Effector CD8-positive, alpha-beta T cell (primary cell): Measurements from ENCODE around the gene NECAB2.

Experiments
- DNase-seq: peaks from one replicate; lab custom pipeline; 2025; lab: John Stamatoyannopoulos, UW

The NECAB2 gene

DNA sequence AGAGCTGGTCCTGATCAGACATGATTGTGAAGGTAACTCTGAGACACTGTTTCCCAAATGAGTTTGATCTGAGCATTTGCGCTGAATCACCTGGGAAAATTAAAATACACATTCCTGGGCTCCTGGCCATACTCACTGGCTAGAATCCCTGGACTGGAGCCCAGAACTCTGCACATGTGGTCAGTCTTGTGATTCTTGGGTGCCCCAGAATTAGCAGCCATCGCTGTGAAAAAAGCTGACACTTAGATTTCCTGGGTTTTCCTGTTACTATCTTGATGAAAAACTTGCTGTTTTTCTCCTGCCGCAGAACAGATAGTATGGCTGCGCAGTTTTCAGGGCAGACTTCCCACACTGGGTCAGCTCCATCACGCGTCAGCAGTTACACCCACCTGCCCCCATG is 24.6 kb downstream of the NECAB2 start:
- DNase-seq, result no peak

- DNase-seq, result no peak
These were observed 26.0 kb downstream of the NECAB2 start for GRCh38 chr16:83994087-83994486.

DNA sequence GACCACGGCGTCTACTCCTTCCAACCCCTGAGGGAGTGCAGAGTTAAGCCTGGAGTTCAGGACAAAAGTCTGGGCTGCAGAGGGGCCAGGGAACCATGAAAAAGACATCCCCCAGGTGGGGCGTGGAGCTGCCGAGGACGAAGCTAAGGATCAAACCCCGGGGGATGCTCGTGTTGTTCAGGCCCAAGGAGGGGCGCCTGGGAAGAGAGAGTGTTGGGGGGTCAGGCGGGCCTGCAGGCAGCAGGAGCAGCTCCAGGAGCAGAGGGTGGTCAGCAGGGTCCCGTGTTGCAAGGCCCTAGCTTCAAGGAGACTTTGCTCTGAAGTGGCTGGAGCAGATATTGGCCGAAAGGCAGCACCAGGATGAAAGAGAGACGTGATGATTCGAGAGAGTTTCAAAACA is 26.7 kb downstream of the NECAB2 start:
- DNase-seq, result no peak

GRCh38 chr16:83995754-83996153 is 27.7 kb downstream of the NECAB2 start:
- no peak for DNase-seq

- no peak for DNase-seq
These were observed 28.6 kb downstream of the NECAB2 start for GRCh38 chr16:83996481-83997252.

DNA sequence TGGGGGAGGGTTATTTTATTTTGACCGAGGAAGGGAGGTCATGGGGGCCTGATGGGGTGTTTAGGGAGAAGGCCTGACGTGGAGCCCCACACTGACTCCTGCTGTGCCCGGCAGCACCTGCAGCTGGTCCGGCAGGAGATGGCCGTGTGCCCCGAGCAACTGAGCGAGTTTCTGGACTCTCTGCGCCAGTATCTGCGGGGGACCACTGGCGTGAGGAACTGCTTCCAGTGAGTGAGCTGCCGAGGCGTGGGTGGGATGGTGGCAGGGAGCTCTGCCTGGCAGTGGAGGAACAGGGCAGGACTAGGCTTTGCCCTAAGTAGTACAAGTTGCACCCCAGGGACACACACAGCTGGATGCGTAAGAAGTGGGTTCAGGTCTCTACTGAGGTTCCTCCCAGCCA is 30.0 kb downstream of the NECAB2 start:
- no peak for DNase-seq

DNA sequence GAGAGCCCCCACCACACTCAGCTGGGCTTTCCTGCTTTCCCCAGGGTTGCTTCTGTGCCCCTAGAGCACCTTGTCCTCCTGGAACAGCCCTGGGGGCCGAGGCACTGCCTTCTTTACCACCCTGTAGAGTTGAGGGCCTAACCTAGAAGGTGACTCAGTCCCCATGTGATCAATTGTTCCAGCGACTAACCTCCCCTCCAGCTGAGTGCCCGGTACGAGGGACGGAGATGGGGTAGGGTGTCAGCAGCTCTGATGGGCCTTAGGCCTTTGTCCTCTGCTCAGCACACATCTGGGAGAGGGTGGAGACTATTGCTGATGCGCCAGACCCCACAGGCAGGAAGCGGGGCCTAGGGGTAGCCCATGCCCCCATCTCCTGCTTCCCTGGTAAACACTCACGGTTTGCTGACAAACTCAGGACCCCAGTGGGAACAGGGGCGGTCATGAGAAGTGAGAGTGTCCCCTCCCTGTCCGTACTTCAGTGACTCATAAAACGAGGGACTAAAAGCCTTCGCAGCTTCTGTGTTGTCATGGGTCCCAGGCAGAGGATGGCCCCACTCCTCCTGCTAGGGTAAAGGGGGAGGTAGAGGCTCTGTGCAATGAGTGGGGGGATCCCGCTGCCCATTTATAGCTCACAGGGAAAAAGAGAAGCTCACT is 33.1 kb downstream of the NECAB2 start:
- no peak for DNase-seq

DNA sequence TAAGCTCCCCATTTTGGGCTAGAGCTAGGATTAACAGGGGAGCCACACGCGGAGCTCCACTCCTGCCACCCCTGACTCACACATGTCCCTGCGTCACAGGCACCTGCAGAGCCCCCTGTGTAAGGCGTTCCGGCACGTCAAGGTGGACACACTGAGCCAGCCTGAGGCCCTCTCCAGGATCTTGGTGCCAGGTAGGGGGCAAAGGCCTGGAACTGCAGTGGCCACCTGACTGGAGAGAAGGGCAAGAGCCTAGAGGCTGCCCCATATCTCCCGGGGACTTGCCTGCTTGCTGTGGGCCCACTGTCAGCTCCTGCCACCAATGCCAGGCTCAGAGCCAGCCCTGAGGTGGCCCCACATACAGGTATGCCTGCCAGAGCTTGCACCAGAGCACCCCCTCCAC is 33.7 kb downstream of the NECAB2 start:
- no peak for DNase-seq

DNA sequence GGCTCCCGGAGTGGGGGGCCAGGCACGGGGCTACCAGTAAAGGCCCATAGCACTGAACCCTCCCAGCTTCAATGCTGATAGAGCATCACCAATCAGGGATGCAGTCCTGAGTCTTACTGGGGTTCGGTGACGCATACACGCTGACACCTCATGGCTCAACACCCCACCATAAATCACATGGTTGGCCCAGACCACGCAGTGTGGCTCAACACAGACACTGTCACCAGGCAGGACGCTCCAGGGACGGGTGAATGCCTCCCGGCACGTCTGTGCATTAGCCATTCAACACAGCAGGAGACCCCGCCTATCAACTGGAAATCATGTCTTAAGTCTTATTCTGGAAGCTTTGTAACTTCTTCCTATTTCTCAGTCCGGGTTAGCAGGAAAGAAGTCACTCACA is 35.0 kb downstream of the NECAB2 start:
- DNase-seq, result no peak

DNA sequence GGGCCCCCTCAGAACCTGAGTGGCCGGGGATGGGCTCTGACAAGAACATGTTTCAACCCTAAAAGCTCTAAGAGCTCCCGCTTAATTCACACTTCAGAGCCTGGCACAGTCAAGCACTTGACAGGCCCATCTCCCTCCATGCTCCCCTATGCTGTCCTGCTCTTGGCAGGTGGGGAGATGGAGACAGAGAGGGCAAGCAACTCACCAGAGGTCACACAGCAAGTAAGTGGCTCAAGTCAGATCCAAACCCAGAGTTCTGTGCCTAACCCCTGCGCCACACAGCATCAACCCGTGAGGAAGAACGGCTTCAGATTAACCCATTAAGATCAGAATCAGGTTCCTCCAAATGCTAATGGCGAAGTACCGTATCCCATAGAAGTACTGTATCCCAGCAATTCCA is 36.4 kb downstream of the NECAB2 start:
- no peak for DNase-seq

GRCh38 chr16:84005391-84005790 is 37.3 kb downstream of the NECAB2 start:
- no peak for DNase-seq

- DNase-seq, result no peak
These were observed 39.5 kb downstream of the NECAB2 start for GRCh38 chr16:84007520-84007919.

DNA sequence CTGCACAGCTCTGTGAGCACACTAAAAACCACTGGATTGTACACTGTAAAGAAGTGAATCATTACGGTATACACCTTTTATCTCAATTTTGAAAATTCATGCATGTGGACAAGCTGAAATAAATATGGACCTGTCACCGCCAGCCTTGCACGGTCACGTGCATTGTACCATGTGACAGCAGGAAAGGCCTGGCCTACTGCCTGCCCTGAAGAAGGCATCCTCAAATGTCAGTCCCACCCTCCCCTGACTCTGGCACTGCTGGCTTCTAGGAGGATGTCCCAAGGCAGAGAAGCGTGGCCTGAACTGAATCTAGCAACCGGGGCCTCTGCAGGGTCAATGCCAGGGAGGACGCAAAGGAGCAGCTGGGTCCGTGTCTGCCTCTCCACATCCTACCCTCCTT is 39.9 kb downstream of the NECAB2 start:
- no peak for DNase-seq

GRCh38 chr16:84009282-84009681 is 41.2 kb downstream of the NECAB2 start:
- no peak for DNase-seq

- peak; percentile 13 for DNase-seq
These were observed 45.9 kb downstream of the NECAB2 start for GRCh38 chr16:84013787-84014569.

DNA sequence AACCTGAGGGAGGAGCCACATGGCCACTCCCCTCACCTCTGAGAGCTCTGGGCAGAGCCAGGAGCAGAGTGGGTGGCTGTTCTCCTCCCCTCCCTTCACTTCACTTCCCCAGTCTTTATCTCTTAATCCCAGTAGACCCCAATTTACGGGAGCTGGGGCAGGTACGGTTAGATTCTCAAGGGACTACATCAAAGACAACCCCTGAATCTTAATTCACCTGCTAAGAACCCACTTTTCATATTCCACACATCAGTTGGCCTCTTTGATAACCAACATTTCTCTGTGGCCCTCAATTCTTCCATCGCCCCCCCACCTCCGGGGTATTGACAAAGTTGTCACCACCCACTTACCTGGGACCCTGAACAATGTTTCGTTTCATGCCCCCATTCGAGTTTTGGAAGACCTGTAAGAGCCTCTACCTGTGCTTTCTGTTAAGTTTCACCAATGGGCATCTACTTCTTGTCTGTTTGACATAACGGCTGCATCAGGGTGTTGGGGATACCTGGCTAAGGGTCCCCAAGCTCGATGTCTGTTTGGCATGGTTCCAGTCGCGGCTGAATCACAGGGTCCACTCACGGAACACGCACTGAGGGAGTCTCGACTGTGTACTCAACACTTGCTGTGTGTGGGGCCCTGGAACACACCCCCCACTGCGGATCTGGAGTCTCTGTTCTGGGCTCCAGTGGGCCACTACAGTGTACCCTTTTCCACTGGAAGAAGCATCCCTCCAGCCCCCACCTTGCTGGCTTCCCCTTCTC is 46.7 kb downstream of the NECAB2 start:
- DNase-seq, result no peak

GRCh38 chr16:84015399-84015798 is 47.4 kb downstream of the NECAB2 start:
- DNase-seq, result no peak

DNA sequence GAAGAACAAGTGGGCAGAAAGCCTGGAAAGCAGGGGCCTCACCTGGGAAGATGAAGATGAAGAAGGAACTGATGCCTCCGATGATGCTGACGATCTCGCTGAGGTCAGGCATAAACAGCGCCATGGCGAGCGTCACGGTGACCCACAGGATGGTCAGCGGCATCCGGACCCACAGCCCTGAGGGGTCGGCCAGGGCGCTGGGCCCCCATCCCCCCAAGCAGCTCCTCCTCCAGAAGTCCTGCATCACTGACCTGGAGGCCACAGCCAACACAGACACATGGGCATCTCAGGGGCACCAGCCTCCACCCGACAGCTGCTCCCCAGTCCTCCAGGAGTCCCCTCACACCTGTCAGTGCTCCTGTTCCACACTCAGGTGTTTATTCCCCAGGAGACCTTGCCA is 48.4 kb downstream of the NECAB2 start:
- no peak for DNase-seq

- DNase-seq, result no peak
These were observed 50.7 kb downstream of the NECAB2 start for GRCh38 chr16:84018710-84019109.

DNA sequence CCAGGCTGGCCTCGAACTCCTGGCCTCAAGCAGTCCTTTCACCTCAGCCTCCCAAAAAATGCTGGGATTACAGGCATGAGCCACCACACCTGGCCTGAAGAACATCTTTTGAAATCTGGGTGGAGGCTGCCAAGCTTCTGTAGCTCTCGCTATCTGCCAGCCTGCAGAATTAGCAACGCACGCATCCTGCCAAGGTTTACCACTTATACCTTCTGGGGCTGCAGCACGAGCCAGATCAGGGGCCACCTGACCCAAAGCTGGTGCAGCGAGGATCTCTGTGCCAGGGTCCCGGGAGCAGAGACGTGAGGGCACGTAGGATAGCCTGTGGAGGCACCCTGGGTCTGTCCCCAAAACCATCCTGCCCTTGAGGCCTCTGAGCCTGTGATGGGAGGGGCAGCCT is 52.3 kb downstream of the NECAB2 start:
- no peak for DNase-seq

- DNase-seq, result no peak
These were observed 53.4 kb downstream of the NECAB2 start for GRCh38 chr16:84021488-84021887.

DNA sequence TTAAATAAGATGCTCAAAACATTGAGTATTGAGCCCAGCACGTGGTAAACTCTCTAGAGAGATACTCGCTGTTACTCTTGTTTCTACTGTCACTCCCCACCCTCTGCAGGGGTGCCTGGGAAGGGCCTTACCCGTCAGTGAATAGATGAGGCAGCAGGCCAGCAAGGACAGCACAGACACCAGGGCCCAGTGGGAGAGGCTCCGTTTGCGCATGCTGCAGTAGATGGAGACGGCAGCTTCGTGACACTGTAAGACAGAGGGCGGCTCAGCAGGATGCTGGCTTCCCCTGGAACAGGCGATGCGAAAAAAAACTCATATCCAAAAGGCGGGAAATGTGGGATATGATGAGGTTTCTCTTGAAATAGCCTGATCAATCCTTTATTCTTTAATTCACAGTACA is 54.6 kb downstream of the NECAB2 start:
- no peak for DNase-seq
